GM19023 (cell line): ENCODE results near the gene ERFL.
A peak's percentile ranks its signal among the peaks of the same experiment; 100 is the strongest.

Experiments used
- ATAC-seq: cut with Tn5 transposase; IDR thresholded peaks from one replicate; pipeline ENCODE4 v1.9.1; 2021; ENCODE audit warnings: mild to moderate bottlenecking, moderate library complexity; ENCODE audit not compliant: unreplicated experiment

ERFL gene

DNA sequence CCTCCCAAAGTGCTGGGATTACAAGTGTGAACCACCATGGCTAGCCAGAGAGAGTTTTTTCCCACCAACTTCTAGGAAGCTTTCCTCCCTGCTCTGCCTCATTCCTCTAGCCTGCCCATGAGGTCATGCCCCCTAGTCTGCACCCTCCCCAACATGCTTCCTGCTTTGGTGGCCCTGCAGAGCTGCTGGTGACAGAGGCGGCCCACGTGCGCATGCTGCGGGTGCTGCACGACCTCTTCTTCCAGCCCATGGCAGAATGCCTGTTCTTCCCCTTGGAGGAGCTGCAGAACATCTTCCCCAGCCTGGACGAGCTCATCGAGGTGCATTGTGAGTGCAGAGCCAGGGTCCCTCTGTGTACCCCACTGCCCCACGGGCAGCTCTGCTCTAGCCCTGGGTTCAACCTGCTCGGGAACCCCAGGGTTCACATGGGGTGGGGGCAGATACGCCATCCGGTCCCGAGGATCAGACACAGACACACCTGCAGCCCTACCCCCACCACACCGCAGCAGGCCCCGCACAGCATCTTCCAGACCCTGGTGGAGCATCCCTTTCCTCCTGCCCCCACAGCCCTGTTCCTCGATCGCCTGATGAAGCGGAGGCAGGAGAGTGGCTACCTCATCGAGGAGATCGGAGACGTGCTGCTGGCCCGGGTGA, 26.4 kb downstream of the ERFL start:
- no peak for ATAC-seq

DNA sequence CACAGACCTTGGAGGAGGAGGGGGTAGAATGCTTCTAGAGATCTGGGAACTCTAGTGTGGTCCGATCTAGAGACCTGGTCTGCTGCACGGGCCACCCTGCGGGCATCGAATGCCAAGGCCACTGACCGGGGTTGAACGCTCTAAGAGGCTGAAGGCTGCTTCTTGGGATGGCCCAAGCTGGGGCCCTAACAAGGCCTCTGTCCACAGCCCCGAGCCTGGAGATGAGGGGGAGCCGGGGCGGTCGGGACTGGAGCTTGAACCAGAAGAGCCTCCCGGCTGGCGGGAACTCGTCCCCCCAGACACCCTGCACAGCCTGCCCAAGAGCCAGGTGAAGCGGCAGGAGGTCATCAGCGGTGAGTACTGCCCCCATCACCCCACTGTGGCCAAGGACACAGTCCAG, 30.0 kb downstream of the ERFL start:
- no peak for ATAC-seq

DNA sequence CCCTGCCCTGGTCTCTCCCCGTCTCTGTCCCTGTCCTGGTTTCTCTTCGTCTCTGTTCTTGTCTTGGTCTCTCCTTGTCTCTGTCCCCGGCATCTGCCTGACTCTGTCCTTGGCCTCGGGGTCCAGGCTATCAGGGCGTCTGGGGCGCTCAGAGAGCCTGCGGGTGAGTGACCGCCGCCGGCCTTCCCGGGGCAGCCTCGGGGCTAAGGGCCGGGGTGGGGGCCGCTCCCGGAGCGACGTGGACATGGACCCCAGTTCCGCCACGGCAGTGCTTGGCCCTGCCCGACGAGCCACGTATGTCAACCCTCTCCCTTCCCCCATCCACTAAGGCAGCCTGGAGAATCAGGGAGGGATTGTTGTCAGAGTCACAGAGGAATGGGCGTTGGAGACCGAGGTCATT, 30.4 kb downstream of the ERFL start:
- ATAC-seq: no peak

DNA sequence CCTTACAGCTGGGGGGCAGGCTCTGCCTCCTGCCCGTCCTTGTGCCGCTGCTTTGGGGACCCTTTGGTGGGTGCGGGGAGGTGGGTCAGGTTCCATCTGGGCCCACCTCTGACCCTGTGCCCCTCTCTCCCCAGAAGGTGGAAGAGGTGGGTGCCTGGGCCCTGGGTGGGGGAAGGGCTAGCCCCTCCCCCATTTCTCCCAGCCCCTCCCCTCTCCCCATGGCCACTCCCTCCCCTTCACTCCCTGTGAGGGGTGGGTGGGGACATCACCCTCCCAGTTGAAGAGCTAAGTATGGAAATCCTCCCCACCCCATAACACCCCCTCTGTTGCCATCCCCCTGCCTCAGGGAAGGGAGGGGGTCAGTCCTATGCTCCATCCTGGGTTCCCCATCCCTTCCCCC, 31.1 kb downstream of the ERFL start:
- no peak for ATAC-seq

DNA sequence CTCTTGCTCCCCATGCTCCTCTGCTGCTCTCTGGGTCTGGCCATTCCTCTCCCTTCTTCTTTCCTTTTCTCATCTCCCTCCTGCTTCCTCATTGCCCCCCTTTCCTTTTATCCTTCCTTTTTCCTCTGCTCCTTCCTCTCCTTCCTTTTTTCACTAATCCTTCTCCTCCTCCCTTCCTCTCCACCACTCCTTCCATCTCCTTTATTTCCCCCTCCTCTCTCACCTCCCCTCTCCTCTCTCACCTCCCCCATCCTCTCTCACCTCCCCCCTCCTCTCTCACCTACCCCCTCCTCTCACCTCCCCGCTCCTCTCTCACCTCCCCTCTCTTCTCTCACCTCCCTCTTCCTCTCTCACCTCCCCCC, 31.7 kb downstream of the ERFL start:
- ATAC-seq: no peak

DNA sequence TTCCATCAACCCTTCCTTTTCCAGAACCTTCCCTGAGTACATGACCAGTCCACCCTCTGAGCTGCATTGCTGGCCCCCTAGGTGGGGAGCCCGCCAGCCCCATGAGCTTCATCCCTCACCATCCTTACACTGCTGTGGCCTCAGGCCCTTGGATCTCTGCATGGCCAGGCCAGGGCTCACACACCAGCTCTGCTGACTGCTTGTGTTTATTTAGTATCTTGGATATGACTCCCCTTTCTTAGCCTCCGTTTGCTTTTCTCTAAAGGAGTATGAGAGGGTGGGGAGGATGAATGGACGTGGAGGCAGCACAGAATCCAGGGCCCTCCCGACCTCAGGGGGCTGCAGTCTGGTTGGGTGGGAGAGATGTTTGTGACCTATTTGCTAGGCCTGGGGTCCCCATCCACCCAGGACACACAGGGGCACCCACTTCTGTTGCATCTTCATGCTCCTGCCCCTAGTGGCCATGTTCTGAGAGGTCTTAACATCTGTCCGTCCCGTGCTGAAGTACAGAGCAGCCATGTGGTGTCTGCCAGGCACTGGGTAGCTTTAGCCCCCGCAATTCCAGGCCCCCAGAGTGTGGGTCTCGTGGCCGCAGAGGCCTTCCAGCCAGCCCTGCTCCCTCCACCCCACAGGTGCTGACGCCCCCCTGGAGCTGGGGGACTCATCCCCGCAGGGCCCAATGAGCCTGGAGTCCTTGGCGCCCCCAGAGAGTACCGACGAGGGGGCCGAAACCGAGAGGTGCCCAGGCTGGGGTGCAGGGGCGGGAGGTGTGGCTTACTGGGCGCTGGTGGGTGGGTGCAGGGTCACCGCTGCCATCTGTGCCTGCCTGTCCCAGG, 32.3 kb downstream of the ERFL start:
- no peak for ATAC-seq

DNA sequence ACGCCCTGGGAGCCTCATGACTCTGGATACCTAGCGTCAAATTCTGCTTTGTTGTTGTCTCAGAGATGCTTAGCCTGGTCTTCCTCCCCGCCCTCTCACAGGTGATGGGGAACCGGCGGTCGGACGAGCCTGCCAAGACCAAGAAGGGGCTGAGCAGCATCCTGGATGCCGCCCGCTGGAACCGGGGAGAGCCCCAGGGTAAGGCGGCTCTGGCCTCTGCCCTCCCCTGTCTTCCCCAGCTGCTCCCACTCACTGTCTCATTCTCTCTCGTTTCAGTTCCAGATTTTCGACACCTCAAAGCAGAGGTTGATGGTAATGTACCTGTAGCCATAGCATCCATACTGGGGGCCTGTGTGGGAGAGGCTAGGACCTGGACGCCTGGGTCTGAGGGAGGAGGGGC, 33.9 kb downstream of the ERFL start:
- ATAC-seq: no peak

DNA sequence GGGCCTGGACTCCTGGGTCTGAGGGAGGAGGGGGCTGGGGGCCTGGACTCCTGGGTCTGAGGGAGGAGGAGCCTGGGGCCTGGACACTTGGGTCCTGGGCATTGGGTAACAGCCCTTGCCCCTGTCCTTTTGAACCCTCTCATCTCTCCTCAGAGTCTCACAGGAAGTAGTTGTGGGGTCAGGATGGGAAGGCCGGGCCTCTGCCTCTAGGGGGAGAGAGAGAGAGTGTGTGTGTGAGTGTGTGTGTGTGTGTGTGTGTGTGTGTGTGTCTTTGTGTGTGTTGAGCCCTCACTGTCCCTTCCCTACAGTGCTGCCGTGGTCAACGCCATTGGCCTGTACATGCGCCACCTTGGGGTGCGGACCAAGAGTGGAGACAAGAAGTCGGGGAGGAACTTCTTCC, 34.4 kb downstream of the ERFL start:
- ATAC-seq: no peak

DNA sequence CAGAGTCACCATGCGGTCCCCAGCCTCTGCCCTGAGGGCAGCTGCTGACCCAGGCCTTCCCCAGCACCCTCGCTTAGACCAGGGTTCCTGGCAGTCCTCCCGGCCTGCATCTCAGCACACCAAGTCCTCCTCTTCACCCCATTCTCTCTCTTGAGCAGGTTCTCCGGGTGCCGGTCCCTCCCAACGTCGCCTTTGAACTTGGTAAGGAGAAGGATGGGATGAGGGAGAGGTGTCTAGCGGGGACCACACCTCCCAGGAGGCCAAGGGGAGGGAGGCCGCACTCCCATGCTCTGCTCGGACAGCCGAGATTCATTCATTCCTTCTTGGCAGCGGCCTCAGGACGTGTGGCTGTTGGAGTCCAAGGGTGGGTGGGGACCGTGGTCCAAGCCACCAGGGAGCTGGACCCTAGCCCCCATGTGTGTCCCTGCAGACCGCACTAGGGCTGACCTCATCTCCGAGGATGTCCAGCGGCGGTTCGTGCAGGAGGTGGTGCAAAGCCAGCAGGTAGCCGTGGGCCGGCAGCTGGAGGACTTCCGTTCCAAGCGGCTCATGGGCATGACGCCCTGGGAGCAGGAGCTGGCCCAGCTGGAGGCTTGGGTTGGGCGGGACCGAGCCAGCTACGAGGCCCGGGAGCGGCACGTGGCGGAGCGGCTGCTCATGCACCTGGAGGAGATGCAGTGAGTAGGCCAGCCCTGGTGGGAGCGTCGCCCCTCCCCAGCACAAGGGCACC, 35.9 kb downstream of the ERFL start:
- ATAC-seq: no peak

DNA sequence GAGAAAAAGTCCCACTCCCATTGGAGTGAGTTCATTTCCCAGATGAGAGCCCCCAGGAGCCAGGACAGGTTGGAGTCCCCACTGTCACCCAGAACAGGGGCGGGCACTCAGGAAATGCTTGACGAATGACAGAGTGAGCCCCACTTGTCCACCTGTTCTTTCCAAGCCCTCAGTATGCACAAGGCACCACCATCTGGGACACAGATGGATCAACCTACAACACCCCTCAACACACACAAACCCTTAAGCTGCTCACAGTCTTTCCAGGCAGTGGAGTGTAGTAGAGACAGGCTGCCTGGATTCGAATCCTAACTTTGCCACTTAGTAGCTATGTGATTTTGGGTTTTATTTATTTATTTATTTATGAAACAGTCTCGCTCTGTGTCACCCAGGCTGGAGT, 37.3 kb downstream of the ERFL start:
- ATAC-seq: no peak

DNA sequence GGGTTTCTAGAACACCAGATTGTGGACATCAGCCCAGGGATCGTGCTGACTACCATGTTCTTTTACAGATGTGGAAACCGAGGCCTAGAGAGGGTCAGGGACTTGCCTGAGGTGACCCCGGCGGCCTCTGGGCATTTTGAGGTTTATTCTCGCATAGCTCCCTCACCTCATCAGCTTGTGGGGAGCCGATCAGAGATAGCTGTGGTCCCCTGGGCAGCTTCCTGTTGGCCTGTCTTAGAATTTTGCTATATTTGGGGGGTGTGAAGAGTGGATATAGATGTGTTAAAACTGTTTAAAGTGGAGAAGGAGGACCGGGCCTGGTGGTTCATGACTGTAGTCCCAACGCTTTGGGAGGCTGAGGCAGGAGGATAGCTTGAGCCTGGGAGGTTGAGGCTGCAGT, 38.4 kb downstream of the ERFL start:
- no peak for ATAC-seq

DNA sequence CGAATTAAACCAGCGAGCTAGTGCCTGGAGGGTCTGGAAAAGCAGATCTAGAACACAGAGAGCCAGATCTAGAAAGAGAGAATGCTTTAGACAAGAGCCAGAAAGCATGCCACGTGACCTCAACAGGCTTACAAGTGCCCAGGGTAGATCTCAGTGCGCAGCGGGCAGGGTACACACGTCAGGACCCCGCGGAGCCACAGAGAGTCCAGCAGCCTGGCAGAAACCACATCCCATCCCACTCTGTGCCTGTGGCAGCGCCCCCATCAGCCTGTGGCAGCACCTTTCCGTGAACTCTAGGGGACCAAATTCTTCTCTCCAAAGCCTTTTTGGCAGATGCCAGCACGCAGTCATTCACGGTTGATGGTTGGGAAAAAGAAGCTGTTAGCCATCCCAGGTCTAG, 39.3 kb downstream of the ERFL start:
- no peak for ATAC-seq

DNA sequence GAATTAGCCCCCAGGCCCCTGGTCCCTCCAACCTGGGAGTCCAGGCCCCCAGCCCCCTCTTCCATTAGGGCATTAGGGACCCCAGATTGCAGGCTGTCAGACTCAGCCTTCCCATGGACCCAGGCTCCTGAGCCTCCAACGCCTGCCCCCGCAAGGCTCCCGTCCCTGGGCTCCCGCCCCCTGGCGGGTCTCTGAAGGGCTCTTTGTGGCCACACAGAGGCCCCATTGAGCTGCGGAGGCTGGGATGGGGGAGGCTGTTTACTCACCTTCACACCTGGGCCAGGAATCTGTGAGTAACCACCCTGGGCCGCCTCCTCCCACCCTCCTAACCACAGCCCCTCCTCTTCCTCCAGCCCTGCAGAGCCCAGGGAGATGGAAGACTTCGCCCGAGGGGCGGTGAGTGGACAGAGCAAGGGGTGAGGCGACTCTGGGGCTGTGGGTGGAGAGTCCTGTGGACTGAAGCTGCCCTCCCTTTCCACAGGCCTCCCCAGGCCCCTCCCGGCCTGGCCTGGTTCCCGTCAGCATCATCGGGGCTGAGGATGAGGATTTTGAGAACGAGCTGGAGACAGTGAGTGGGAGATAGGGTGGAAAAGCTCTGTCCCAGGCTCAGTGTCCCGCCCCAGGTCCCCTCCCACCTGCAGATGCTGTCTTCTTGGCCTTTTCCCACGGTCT, 40.4 kb downstream of the ERFL start:
- ATAC-seq: no peak

DNA sequence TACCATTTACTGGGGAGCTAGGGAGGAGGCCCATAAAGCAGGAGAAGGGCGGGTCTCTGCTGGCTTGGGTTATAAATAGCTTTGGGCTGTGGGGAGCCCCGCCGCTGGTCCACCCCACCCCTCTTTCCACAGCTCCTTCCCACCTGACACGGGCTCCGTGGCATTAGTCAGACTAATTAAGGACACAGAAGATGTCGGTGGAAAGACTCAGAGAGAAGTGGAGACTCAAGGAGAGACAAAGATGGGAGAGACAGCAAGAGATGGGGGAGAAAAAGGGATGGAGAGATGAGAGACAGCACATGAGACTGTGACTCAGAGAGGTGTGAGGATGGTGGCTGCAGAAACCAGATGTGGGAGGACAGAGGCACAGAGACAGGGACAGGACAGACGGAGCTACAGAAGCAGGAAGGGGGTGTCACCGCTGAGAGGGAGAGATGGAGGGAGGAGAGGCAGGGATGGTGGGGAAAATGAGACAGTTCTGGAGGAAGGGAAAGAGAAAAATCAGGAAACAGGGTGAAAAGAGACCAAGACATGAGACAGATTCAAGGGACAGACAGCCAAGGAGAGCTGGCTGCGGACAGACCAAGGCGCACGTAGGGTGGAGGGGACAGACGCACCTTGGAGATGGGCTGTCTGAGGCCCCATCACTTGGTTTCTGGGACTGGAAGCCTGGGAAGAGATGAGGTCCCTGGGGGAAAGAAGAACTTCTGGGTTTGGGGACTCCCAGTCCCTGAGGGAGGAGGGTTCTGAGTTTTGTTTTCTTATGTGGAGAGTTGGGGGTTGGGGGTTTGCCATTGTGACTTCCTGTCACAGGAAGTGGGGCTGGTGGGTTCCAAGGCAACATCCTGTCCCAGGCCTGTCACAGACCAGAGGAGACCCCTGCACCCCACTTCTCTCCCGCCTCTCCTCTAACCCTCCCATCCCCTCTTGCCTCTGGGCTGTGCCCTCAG, 41.2 kb downstream of the ERFL start:
- ATAC-seq: no peak

DNA sequence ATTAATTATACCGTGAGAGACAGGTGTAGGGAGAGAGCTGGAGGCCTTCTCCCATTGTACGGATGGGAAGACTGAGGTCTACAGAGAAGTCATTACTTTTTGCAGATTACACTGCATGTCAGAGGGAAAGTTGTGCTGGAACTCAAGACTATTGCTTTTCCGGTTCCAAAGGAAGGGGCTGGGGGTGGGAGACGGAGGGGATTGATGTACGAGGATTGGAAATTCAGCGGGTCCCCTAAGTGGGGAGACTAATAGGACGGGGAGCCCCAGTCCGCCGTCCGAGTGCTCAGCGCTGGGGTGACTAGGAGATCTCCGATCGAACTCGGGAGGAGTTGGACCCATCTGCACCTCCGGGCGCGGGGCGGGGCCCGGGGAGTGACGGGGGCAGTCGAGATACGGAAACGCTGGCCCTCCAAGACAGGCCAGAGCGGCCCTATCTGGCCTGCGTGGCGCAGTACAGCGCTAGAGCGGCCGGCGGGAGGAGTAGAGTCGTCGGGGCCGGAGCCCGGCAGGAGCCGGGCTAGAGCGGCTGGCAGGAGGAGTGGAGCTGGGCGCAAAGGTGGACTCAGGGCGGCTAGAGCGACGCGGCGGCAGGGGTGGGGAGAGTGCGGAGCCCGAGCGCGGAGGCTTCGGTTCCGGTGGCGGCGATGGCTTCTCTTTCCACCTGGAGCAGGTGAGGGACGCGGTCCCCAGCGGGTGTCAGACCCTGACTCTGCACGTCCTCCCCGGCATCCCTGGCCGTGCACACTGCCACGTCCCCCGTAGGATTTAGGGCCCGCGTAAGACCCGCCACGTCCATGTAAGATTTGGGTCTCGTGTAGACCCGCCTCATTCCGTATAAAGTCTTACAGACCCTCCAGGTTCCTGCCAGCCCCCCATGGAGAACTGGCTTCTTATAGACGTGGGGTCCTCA, 44.2 kb downstream of the ERFL start:
- peak; percentile 87 for ATAC-seq

DNA sequence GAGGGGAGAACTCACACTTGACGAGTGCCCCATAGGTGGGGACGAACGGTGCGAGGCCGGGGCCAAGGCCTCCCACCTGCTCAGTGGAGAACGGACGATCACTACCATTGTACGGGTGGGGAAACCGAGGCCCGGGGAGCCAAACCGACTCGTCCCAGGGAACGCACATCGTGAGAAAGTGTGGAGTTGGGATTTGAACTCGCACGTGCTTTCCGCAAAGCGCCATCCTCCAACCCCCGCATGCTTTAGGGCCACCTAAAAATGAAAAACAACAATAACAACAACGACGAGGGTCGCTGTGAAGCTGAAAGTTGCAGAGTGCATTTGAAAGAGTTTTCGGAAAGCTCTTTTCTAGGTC, 44.8 kb downstream of the ERFL start:
- ATAC-seq: no peak

DNA sequence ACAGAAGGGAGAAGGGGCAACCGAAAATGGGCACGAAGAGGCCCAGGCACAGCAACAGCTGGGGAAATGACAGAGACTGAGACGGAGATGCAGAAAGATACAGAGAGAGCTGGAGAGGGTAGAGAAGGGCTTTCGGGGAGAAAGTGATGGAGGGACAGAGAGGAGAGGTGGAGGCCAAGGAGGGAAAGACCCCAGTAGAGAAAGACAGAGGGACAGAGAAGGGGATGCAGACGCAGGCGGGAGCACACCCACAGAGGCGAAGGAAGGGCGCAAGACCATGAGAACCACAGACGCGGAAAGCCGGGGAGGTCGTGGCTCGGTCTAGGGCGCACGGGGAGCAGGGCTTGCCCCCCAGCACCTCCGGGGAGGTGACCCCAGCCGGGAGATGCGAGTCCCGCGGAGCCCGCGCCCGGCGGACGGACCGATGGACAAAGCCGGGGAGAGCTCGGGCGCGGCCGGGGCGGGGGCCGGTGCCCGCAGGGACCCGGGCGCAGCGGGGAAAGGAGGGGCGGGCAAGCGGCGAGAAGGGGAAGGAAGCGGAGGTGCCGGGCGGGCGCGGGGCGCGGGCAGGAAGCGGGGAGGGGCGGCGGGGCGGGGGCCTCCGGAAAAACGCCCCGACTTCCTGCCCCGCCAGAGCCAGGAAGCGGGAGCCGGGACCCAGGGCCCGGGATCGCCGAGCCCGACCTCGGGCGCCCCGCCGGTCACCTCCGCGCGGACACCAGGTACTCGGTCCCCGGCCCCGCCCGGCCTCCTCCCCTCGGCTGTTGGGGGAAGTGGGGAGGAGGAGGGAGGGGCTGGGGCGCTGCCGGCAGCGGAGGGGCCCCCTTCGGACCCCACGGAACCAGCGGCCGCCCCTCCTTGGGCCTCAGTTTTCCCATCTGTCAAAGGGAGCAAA, 45.4 kb downstream of the ERFL start, which contains the start of gene ARHGEF1:
Gene ARHGEF1 (plus strand): TSS at position 617 of the 895 bp plus-strand sequence. CDS start 4,899 bp downstream, outside the sequence.
- no peak for ATAC-seq

DNA sequence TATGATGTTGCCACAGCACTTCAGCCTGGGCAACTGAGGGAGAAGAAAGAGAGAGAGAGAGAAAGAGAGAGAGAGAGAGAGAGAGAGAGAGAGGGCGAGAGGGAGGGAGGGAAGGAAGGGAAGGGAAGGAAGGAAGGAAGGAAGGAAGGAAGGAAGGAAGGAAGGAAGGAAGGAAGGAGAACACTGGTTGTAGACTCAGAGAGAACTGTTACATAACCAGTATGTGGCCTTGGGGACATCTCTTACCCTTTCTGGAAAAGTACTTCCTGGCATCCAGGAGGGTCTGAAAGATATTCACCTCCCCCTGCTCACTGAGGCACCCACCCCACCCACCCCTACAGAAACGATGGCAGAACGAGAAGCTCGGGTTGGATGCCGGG, 47.9 kb downstream of the ERFL start:
- ATAC-seq: no peak
